Inflammatory macrophage treated with lipopolysaccharide for 1 hour (primary cell): ENCODE measurements around the gene RFWD3.
"Not testable (repeated sequence)": the region's sequence is repeated elsewhere in the genome, so short reads cannot be mapped to it uniquely, and the experiment has no call there.

ENCODE experiments used
- DNase-seq, 2 donors: peaks; one replicate each; pipeline ENCODE4 v3.0.0-alpha.2; 2020 to 2022

The RFWD3 gene, protein sequence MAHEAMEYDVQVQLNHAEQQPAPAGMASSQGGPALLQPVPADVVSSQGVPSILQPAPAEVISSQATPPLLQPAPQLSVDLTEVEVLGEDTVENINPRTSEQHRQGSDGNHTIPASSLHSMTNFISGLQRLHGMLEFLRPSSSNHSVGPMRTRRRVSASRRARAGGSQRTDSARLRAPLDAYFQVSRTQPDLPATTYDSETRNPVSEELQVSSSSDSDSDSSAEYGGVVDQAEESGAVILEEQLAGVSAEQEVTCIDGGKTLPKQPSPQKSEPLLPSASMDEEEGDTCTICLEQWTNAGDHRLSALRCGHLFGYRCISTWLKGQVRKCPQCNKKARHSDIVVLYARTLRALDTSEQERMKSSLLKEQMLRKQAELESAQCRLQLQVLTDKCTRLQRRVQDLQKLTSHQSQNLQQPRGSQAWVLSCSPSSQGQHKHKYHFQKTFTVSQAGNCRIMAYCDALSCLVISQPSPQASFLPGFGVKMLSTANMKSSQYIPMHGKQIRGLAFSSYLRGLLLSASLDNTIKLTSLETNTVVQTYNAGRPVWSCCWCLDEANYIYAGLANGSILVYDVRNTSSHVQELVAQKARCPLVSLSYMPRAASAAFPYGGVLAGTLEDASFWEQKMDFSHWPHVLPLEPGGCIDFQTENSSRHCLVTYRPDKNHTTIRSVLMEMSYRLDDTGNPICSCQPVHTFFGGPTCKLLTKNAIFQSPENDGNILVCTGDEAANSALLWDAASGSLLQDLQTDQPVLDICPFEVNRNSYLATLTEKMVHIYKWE

DNA sequence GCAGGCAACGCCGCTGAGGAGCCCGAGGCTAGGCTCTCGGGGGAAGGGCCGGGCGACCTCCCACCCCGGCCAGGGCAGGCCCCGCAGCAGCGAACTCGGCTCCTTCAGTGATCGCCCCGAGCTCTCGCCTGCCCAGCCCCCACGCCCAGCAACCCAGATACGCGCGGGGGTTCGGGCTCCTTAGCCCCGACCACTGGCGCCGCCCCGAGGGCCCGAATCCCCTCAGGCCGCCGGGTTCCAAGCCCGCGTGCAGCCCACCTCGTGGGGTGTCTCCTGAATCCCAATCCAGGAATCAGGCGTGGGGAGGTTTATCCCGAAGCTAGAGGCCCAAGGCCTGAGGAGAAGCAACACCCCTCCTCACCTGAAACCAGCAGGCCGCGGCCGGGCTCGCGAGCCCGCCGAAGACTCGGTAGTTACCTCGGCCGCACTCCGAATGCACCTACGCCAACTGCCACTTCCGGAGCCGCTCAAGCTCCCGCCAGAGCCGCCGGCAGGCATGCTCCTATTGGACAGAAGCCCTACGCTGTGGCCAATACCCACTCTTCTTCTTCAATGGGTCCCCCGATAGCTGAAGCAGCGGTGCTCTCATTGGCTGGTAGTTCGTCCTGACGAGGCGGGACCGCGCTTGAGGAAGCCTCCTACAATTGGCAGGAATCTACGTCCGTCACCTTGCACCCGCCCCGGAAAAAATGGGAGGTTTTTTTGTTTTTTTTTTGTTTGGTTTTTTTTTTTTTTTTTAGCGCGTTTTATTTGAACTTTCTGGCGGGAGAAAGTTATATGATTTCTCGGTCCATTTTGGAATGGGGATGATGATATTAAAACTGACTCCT lies at the start of gene RFWD3:
Gene RFWD3 (minus strand): TSS at position 453 of the 830 bp plus-strand sequence. CDS start 5,428 bp downstream, outside the sequence.
- DNase-seq = peak; percentile 98 to 99

DNA sequence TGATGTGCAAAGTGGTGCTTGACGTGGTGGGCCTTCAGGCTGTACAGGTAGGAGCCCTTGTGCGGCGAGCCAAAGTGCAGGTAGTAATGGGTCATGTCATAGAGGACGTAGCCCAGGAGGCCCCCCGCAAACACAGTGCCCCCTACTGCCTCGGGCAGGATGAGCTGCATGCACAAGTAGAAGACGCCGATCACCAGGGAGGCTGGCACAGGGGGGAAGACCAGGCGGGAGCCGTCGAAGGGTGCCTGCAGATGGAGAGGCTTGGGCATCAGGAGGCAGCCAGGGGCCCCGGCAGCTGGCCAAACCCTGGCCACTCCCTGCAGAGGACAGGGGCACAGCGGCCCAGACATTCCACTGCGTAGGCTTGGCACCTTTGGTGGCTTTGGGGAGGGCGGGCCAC lies 49.7 kb upstream of the RFWD3 start:
- no peak for DNase-seq

DNA sequence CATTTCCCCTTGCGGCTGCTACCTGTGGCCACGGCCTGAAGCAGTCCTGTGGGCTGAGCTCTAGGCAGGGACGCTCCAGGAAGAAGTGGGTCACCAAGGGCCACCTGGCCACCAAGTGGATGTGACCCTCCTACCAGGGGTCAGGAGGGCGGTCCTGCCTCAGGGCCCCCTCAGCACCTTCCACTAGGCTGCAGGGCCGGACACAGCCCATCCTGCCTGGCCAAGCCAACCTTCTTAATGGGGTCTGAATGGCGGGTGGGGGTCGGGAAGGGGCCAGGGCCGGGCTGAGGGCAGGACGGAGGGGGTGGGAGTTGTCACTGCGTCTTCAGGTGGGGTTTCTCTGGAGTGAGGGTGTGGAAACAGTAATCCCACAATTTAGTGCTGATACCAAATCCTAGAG lies 47.2 kb upstream of the RFWD3 start:
- DNase-seq = no peak

- DNase-seq = no peak
Measured at GRCh38 chr16:74713325-74713724, 46.6 kb upstream of the RFWD3 start.

DNA sequence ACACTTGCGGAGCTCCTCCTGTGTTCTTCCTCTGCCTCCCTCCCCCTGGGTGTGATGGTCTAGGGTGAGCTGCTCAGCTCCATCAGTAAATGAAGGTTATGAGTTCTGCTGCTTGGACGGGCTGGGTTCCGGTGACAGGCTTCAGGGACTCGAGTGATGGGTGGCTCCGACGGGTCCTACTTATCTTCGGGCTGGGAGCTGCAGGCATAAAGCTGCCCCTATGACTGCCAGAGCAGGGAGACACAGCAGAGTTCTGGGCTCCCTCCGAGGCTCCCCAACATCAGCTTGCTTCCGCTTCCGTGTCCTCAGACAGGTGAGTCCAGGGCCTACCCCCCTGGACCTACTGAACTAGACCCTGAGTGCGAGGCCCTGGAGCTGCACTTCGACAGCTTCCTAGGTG lies 45.3 kb upstream of the RFWD3 start:
- no peak for DNase-seq

GRCh38 chr16:74710401-74710800 lies 43.7 kb upstream of the RFWD3 start:
- no peak for DNase-seq

- peak; percentile 91 to 95 for DNase-seq
Measured at GRCh38 chr16:74709441-74709877, 42.8 kb upstream of the RFWD3 start.

DNA sequence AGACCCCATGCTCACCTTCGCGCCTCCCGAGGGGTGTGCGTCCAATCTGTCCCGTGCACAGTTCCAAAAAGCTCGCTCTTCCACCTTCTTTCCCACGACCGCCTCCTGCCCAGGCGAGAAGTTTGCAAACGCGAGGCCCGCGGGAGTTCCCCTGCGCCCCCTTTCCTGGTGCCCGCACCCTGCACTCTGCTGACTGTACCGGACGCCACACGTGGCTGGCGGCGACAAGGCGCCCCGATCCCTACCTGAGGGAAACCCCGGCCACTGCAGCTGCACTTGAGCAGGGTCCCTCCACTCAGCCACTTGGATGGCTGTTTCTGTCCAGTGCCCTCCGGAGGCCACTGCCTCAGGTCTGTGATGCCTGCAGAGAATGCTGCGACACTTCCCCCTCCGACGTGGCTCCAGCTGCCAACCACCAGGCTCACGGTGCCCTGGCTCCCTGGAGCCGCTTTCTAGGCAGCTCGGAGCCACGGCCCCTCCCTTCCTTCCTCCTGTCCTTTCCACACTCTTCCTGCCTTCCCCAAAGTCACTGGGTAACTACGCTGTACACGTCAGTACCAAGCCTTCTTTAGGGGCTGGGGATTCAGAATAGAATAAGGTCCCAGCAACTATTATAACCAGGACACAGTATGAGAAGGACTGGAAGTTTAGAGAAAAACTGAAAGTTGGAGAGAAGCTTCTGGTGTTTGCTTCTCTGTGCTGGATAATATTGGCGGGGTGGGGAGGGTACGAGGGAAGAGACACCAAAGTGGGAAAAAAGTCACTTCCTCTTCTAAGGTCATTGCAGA lies 34.0 kb upstream of the RFWD3 start, which contains the start of gene MLKL:
Gene MLKL (minus strand): TSS at position 425 of the 788 bp plus-strand sequence. CDS start 5,105 bp downstream, outside the sequence.
- DNase-seq = peak; percentile 58 to 89

DNA sequence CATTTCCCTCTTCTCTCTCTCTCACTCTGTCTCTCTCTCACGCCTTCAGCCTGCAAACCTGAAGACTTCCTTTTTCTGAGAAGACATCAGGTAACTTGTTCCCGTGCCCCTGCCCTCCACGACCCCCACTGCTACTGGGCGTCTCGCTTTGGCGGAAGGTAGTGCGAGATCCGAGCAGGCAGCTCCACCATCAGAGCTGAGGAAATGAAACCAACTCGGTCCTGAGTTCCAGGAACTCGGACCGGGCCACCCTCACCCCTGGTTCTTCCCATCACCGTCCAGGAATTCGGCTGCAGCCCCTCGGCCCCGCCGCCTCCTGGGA lies 33.4 kb upstream of the RFWD3 start:
- DNase-seq = peak; percentile 32 to 46

DNA sequence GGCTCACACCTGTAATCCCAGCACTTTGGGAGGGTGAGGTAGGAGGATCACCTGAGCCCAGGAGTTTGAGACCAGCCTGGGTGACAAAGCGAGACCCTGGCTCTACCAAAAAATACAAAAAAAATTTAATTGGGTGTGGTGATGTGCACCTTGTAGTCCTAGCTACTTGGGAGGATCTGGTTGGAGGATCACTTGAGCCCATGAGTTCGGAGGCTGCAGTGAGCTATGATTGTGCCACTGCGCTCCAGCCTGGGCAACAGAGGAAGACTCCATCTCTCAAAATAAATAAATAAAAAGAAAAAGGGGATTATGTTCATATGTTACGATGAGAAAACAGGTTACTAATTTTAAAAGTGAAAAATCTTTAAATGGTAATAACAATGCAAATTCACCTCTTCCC lies 33.0 kb upstream of the RFWD3 start:
- no peak for DNase-seq

DNA sequence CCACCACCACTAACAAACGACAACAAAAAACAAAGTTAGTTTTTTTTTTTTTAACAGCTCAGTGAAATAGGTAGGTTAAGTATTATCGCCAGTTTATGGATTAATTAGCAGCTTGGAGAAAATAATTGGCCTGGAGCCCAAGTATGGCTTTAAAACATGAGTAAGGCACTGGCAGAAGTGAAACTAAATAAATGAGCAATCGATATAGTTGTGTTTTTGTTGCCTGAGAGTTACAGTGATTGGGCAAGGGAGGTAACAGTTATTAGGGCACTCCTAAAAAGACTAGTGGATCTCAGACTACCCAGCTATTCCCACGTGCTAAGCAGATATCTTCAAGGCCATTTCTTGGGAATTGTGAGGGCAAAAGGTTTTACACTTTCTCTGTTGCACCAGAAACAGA lies 31.5 kb upstream of the RFWD3 start:
- DNase-seq = peak; percentile 51 to 59

DNA sequence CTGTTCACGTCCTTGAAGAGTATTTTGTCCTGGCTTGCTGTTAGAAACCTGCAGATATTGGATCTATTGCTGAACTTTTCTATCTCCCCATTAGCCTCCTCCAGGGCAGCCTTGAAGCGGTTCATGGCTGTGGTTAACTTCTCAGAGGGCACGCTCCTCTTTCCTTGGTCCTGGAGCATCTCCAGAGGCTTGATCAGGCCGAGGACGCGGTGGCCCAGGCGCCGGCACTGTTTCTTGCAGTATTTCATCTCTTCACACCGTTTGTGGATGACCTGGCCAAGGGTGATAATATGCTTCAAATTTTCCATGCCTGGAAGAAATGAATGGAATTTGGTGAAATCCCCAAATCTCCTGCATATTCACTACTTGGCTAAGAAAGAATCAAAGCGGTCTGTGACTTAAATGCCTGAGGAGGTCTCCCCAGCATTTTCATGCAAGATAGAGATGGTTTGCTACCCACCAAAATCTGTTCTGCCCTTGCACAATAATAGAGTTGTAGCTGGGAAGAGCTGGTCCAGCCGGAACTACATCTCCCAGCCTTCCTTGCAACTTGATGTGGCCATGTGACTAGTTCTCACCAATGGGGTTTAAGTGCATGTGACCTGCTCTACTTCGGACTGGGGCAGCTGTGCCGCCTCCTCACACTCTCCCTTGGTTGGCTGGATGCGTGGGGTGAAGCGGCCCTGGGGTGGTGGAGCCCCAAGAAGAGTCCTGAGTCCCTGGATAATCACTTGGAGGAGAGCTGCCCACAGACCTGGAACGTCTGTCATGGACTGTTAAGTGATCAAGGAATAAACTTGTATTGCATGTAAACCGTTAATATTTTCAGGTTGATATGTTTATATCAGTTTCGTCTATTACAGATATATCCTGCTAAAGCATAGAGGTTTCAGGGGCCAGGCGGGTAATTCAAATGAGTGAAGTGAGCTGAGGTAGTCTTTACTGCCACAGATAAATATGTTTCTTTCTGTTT lies 29.1 kb upstream of the RFWD3 start:
- DNase-seq = peak; percentile 75 to 83

DNA sequence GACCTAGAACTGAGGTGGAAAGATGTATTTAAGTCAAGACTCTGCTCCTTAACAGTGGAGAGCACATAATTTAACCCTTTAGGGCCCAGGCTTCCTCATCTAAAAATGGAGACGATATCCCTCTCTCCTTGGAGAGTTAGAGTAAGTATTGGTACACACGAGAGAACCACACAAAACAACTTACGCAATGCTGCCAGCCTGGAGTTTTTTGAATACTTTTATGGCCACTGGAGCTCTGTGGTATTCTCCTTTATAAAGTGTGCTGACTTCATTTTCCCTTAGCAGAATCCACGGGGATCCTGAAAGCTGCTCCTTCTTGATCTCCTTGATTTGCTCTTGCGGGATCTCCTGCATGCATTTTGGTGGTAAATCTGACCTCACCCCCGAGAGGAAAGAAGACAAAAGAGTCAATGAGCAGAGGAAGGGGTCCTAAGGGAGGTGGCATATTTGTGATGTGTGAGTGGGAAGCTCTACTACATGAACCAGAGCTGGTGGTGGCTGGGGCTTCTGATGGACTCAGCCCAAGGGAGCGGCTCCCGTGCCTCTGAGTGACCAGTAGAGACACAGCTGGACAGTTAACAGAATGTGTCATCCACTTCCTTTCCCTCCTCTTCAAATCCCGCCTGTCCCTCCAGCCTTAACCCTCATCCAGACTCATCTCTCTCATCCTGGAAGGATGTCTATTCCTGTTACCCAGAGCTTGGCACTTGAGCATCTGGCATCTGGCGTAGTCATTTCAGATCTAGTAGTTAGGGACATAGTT lies 24.6 kb upstream of the RFWD3 start:
- DNase-seq = no peak

- DNase-seq = no peak
Measured at GRCh38 chr16:74682556-74682955, 15.9 kb upstream of the RFWD3 start.

DNA sequence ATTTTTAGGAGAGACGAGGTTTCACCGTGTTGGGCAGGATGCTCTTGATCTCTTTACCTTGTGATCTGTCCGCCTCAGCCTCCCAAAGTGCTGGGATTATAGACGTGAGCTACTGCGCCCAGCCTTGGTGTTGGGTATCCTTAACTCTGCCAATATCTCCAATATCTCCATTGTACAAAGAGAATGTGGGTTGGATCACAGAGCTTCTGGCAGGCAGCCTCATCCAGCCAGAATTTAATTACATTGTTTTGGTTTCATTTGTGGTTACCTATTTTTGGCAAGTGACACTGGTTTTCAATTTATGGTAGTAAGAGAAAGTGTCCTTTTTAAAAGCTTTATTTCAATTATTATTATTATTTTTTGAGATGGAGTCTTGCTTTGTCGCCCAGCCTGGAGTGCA lies 14.0 kb upstream of the RFWD3 start:
- no peak for DNase-seq

GRCh38 chr16:74679983-74680382 lies 13.3 kb upstream of the RFWD3 start:
- DNase-seq = no peak

DNA sequence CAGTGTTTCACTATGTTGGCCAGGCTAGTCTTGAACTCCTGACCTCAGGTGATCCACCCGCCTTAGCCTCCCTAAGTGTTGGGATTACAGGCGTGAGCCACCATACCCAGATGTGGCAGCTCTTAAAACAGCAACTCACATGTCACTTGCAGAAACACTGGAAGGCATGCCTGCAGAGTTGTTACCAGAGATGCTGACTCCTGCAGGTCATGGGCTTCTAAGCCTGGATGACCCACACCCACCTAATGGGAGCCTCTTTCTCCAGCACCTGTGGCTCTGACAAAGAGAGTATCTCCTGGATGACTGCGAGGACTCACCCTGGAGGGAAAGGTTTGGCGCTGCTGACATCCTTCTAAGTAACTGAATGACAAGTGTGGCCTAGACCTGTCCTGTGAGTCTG lies 11.2 kb upstream of the RFWD3 start:
- no peak for DNase-seq

- DNase-seq = no peak
Measured at GRCh38 chr16:74673876-74674275, 7.2 kb upstream of the RFWD3 start.

DNA sequence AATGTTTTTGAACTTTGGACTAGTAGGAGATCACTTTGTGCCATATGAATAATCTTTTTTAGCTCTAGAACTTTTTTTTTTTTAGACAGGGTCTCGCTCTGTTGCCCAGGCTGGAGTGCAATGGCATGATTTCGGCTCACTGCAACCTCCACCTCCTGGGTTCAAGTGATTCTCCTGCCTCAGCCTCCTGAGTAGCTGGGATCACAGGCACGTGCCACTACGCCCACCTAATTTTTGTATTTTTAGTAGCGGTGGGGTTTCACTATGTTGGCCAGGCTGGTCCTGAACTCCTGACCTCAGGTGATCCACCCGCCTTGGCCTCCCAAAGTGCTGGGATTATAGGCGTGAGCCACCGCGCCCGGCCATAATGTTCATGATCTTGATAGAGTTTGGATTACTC lies 2.2 kb upstream of the RFWD3 start:
- not testable (repeated sequence) for DNase-seq

DNA sequence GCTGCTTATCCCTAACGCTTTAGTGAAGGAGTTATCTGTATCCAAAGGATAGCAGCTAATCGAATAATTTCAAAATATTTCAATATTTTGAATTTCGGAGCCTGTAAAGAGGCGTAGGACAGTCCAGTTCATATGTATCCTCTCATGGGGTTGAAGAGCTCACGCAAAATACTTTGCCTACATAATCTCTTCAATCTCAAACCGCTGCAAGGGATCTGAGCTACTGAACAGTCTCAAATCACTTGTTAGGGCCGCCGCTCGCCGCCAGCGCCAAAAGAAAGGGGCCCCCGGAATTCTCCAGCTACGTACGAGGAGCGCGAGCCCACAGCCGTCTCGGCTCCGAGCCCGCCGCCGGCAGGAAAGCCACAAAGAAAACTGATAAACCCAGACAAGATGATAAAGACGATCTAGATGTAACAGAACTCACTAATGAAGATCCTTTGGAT lies 601 bp upstream of the RFWD3 start:
- peak in 1 of 2 donors; percentile 19 for DNase-seq
